Fibroblast of skin of right biceps (primary cell): ENCODE results near the gene OR2H2.

Source experiments
- DNase-seq: peaks from one replicate; pipeline ENCODE4 v3.0.0-alpha.2; 2013

OR2H2 gene

GRCh38 chr6:29593199-29593855 is 8.4 kb downstream of the OR2H2 start:
- DNase-seq, result no peak

DNA sequence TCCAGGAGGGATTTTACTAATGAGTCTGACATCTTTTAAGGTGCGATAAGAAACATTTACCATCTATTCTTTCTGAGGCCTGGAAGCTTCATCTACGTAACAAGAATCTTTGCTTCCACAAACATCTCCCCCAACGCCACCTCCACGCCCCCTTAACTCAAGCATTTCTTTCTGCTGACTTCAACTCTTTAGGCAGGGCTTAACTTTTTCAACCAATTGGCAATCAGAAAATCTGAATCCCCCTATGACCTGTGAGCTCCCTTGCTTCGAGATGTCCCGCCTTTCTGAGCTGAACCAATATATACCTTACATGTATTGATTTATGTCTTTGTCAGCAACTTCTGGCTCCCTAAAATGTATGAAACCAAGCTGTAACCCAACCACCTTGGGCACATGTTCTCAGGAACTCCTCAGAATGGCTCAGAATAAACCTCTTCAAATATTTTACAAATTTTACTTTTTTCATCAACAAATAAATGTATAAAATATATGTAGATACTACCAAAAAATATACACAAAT is 11.5 kb downstream of the OR2H2 start:
- no peak for DNase-seq

DNA sequence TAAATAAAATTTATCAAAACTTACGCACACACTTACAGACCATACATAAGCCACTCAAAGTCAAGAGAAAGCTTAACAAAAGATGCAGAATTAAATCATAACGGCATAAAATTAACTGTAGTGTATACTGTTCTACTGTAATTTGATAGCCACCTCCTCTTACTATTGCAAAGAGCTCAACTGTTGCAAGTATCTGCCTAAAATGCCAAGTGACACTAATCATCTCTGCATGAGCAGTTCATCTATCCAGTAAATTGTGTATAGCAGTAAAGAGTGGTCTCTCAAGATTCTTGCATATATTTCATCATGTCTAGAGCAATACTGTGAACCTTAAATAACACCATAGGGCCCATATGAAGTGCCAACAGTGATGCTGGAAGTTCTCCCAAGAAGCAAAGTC is 12.3 kb downstream of the OR2H2 start:
- DNase-seq, result peak; percentile 28

DNA sequence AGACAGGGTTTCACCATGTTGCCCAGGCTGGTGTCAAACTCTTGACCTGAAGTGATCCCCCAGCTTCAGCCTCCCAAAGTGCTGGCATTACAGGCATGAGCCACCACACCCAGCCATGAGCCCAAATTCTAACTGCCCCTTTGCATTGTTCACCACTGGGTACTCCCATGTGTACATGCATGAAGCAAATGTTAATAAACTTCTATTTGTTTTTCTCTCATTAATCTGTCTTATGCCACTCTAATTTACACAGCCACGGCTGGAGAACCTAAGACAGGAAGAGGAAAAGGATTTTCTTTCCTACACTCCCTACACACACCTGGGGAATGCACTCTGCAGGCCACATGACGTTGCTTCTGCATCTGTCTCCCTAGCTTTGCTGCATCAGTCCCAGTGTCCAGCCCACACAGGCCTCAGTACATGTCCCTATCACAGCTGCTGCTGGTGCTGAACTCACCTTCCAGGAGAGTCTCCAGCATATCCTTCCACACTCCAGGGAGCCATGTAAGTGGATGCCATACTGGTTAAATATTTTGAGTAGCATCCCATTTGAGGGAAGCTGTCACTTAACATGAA is 13.3 kb downstream of the OR2H2 start:
- no peak for DNase-seq

- peak; percentile 26 for DNase-seq
Measured at GRCh38 chr6:29602564-29603361, 17.8 kb downstream of the OR2H2 start.

DNA sequence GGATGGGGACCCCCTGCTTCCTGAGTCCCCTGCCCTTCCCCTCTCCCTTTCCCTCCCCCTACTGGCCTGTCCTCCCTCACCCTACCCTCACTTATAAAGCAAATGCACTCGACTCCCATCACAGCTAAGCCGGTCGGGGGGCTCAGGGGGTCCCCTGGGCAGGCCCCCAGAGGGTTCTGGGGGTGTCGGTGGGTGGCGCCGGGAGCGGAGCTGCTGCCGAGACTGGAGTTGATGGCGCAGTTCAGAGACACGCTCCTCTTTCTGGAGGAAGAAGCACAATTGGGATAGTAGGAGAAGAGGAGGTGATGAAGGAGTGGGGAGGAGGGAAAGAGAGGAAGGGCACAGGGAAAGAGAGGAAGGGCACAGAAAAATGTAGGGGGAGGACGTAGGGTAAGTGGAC is 18.5 kb downstream of the OR2H2 start:
- no peak for DNase-seq

- no peak for DNase-seq
Measured at GRCh38 chr6:29603930-29604329, 19.0 kb downstream of the OR2H2 start.

- DNase-seq, result no peak
Measured at GRCh38 chr6:29608131-29608530, 23.2 kb downstream of the OR2H2 start.

GRCh38 chr6:29610540-29610939 is 25.6 kb downstream of the OR2H2 start:
- no peak for DNase-seq

GRCh38 chr6:29611426-29611825 is 26.5 kb downstream of the OR2H2 start:
- no peak for DNase-seq

DNA sequence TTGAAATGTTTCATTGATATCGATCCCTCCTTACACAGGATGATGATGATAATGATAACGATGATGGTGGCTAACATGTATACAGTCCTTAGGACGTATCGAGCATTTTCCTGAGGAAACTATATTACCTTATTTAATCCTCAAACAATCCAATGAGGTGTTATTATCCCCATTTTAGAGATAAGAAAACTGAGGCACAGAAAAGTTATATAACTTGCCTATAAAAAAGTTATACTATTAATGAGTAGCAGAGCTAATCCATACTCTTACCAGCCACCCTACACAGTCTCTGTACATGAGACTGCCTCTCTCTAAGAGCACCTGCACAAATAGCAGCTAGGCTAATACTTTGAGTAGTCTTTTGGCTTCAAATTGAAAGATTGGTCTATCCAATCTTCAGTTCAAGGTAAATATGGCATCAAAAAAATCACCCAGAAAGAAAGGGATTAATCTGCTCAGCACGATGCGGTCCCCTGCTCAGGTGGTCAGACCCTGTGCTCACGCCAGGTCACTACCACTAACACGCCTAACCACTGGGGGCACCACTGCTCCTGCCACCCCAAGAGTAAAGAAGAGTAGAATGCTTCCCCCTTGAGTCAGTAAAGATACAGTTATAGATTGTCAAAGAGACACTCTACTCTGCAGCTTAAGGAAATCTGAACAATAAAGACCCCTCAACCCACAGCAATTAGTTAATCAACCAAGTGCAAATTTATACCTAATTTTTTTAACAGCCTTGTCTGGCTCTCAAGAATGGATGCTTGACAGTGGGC is 33.0 kb downstream of the OR2H2 start:
- DNase-seq, result no peak

DNA sequence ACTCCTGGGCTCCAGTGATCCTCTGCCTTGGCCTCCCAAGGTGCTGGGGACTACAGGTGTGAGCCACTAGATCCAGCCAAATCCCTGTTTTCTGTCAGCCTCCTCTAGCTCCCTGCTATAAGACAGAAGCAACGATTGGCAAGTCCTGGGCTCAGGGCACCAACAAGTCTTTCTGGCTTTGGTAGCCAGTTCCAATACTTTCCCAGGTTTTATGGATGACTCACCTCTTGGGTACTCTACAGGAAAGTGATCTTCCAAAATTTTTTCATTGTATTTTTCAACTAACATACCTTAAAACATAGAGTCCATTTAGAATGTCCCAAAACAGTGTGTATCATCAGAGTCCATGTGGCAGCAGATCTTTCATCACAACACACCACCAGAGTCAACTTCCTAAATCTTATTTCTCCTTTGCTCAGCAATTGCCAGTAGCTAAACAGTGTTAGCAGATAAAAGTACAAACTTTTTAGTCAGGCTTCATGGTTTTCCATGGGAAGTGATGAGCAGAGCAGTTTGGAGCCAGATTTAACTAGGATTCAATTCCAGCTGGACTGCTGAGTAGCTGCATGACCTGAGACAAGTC is 34.7 kb downstream of the OR2H2 start:
- no peak for DNase-seq

- DNase-seq, result no peak
Measured at GRCh38 chr6:29620630-29621029, 35.7 kb downstream of the OR2H2 start.

GRCh38 chr6:29624520-29624961 is 39.6 kb downstream of the OR2H2 start:
- no peak for DNase-seq

- DNase-seq, result no peak
Measured at GRCh38 chr6:29625337-29625930, 40.5 kb downstream of the OR2H2 start.

DNA sequence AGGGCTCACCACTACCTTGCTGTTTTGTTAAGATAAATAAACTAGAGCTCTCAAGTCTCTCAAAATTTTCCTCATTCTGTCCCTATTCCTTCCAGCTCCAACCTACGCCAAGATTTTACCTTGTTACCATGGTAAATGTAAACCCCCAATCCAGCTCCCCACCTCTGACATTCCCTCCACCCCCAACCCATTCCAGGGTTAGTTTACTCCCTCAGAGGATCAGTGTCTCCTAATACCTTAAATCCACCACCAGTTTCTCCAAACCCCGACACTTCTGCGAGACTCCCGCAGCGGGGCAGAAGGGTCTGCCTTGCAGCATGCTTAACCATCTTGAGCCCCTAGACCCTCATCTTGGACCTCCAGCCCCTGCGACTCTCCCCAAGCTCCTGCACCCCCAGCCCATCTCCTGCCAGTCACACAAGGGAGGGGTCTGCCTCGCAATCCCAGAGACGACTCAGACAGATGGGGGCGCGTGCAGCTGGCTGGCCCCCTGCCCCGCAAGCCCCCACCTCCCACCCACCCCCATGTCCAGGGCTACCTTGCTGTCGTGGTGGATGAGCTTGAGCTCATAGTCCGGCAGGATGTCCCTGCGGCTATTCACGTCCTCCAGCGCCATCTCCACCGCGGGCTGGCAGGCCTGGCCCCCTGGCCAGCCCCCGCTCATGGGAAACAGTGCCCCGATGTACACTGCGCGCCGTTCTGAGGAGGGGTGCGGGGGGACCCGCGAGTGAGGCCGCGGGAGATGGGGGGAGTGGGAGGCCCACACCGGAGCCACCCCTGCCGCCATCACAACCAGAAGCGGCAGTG is 42.2 kb downstream of the OR2H2 start:
- no peak for DNase-seq

DNA sequence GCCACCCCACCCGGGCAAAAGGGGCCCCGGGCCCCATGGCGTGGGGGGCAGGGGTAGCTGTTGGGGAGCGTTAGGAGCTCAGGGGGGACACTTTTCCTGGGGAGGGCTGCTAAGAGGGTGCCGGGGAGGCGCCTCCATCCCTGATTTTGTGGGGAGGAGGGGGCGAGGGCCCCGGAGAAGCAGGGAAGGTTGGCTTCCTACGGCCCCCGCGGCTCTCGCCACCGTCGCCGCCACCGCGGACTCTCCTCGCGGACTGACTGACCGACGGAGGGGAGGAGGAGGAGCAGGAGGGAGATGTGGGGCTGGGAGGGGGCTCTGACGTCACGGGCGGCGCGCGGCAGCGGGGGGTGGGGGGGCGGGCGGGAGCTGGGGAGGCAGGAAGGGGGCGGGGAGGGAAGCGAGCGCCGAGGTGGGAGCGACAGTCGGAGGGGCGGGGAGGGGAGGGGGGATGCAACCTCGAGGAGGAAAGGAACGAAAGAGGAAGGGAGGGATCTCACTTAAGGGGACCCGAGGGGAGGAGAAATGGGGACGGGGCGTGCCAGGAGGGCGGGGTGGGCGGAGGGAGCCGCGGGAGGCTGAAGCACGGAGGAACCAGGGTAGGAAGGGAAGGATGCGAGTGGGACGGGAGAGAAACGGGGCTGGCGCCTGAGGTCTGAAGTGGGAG is 43.0 kb downstream of the OR2H2 start:
- peak; percentile 92 for DNase-seq

GRCh38 chr6:29628419-29629281 is 43.7 kb downstream of the OR2H2 start:
- DNase-seq, result peak; percentile 82

GRCh38 chr6:29629571-29629970 is 44.6 kb downstream of the OR2H2 start:
- DNase-seq, result no peak

DNA sequence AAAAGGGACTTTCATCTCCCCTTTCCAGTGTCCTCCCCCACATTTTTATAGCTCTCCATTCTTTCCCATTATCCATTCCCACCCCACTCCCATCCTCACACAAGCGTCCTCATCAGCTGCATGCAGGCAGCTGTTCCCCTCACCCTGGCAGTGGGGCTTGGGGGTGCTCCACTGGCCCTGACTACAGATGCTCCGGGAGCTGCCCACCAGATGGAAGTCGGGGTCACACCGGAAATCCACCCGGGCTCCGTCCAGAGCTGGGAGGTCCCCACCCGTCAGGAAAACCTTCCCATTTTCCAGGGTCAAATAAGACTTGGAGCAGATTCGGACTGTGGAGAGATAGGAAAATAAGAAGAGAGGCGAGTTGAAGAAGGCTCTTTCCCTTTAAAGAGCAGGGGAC is 45.4 kb downstream of the OR2H2 start:
- no peak for DNase-seq
